Measurements from ENCODE around the gene ERBB2.

ERBB2 gene

DNA sequence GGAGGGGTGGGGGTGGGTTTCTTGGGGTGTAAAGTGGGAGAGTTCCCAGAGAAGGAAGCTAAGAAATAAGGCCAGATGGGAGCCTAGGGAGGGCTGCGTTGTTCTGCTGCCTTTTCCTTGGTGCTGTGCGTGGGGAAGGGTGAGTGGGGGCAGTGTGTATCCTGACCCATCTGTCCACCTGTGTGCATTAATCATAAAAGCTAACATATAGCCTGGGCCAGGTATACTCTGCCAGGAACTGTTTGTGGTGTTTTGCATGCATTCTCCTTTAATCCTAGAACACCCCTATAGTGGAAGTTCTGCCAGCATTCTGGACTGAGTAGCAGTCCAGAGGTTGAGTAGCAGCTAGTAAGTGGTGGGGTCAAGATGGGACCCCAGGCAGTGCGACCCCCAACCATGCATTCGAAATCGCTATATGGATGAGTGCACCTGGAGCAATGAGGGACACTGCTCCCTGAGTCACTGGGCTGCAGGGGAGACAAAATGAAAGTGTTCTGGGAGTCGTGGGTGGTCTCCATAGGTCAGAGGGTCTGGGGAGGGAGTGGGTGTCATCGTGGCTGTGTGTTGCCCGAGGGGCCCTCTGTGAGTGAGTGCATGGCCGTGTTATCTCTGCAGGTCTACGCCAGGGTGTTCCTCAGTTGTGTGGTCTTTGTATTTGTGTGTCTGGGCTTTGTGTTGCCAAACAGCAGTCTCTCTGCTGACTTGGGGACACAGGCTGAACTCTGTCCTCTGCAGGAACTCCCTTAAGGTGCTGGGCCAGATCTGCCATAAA, 1.3 kb downstream of the ERBB2 start:
- TF ChIP-seq, protein P1, sequence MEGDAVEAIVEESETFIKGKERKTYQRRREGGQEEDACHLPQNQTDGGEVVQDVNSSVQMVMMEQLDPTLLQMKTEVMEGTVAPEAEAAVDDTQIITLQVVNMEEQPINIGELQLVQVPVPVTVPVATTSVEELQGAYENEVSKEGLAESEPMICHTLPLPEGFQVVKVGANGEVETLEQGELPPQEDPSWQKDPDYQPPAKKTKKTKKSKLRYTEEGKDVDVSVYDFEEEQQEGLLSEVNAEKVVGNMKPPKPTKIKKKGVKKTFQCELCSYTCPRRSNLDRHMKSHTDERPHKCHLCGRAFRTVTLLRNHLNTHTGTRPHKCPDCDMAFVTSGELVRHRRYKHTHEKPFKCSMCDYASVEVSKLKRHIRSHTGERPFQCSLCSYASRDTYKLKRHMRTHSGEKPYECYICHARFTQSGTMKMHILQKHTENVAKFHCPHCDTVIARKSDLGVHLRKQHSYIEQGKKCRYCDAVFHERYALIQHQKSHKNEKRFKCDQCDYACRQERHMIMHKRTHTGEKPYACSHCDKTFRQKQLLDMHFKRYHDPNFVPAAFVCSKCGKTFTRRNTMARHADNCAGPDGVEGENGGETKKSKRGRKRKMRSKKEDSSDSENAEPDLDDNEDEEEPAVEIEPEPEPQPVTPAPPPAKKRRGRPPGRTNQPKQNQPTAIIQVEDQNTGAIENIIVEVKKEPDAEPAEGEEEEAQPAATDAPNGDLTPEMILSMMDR (IDR thresholded peaks at IDR 0.05; ENCODE audit: low read depth, low read length): no peak
- no peak for DNase-seq (ENCODE audit: low read depth in 2 of 2)
- H3K4me3 ChIP-seq (replicated peaks in 1 of 2; ENCODE audit: low read depth in 2 of 2, low read length in 2 of 2): peak overlapping the region; percentile 71 to 85

DNA sequence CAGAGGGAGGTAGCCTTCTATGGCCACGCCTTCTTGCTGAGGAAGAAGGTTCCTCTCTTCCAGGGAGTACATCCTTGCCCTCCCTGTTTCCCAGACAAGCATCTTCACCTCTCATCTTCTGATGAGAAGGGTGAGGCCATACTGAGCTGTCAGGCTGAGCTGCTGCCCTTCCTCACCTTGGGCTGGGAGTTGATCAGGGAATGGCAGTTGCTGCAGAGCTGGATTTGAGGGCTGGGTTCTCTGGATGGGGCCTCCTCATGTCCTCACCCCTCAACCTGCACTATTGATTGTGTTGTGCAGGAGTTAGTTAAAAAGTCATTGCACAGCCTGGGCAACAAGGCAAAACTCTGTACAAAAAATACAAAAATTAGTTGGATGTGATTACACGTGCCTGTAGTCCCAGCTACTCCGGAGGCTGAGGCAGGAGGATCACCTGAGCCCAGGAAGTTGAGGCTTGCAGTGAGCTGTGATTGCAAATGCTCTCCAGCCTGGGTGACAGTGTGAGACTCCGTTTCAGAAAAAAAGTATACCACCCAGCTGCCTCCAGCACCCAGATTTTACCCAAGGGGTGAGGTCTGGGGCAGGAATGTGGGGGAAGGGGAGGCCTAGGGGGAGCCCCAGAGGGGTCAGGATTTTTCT, 2.0 kb downstream of the ERBB2 start:
- TF ChIP-seq, protein P1 (IDR thresholded peaks at IDR 0.05; ENCODE audit: low read depth, low read length): no peak
- DNase-seq (ENCODE audit: low read depth in 2 of 2): no peak

DNA sequence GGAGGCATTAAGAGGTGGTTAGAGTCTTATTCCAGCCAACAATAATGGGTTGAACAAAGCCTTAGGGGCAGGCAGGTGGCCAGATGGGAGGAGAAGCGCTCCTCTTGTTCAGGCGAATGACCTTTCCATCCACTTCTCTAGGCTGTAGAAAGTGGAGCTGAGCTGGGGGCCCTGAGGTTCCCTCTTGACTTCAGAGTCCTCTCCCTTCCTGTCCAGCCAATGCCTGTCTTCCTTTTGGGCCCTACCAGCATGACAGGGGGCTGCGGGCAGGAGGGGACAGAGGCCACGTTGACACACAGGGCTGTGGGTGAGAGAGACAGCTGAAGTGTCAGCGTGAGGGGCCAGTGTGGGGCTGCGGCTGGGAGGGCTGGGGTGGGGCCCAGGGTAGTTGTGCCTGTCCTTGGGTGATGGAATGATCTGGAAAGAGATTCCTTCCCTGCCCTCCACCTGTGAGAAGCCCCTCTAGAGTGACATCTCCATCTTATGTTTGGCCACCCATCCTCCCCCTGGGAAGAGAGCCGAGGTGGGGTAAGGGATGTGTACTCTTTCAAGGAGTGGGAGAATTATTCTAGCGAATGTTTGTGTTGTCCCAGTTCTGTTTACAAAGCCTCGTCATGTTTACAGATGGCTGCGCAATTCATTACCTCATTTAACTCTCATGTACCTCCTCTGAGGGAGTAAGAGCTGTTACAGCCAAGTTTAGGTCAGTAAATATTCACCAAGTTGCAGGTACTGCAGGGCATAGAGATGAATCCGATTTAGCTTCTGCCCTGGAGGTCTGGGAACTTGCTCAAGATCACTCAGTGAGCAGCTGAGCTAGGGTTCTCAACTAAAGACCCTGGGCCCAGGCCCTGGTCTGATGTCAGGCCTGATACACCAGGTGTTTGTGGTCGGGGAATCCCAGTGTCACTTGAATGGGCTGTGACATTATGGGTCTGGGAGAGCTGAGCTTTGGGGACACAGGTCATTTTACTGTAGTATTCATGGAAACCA, 3.3 kb downstream of the ERBB2 start:
- no peak overlapping the region for H3K4me3 ChIP-seq (replicated peaks in 1 of 2; ENCODE audit: low read depth in 2 of 2, low read length in 2 of 2)
- DNase-seq (ENCODE audit: low read depth in 2 of 2): no peak
- TF ChIP-seq, protein P1 (IDR thresholded peaks at IDR 0.05; ENCODE audit: low read depth, low read length): no peak

More for the DNA sequence above, 2.0 kb downstream of the ERBB2 start:
- H3K4me3 ChIP-seq (replicated peaks in 1 of 2; ENCODE audit: low read depth in 2 of 2, low read length in 2 of 2): no peak overlapping the region

DNA sequence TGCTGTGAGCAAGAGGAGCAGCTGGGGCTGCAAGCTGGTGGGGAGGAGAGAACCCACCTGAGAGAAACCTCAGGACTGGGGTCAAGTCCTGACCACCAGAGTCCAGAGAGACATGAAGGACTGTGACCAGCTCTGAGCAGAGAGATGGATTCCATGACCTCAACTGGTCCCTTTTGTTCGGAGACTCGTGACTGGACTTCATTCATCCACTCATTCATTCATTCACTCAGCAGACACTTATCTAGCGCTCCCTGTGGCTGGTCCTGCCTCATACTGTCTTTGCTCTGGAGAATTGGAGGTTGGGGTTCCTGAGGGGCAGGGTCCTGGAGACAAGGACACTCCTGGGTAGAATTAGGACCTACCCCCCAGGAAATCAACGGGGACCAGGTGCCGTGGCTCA, 4.0 kb downstream of the ERBB2 start:
- no peak for DNase-seq (ENCODE audit: low read depth in 2 of 2)
- no peak overlapping the region for H3K4me3 ChIP-seq (replicated peaks in 1 of 2; ENCODE audit: low read depth in 2 of 2, low read length in 2 of 2)
- TF ChIP-seq, protein P1 (IDR thresholded peaks at IDR 0.05; ENCODE audit: low read depth, low read length): no peak

DNA sequence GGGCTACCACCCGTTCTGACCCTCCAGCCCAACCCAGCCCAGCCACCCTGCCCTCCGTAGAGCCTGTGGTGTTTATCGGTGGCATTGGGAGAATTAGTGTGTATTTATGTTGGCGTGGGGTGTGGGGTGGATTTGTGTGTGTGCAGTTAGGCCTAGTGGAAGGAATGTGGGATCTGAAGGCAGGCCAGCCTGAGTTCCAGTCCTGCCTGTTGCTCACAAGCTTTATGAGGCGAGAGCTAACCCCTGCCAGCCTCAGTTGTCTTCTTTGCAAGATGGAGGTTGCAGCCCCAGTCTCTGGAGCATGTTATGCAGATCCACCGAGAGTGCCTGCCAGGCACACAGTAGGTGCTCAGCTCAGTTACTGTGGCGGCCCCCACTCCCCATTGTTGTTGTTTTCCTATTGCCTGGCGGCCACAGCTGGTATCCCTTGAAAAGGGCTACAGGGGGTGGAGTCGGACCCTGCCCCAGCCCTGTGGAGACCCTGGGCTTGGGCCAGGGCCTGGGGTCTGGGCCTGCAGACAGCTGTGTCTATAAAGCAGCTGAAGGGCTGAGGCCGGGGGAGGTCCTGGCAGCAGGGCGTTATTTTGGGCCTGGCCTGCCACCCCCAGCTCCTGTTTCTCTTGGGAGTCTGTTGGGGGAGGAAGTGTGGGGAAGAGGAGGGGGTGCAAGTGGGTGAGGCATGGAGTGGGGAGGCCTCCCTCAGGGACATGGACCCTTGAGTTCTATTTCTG, 5.1 kb downstream of the ERBB2 start:
- peak; percentile 23 to 31 for DNase-seq (ENCODE audit: low read depth in 2 of 2)
- no peak overlapping the region for H3K4me3 ChIP-seq (replicated peaks in 1 of 2; ENCODE audit: low read depth in 2 of 2, low read length in 2 of 2)
- TF ChIP-seq, protein P1 (IDR thresholded peaks at IDR 0.05; ENCODE audit: low read depth, low read length): no peak

DNA sequence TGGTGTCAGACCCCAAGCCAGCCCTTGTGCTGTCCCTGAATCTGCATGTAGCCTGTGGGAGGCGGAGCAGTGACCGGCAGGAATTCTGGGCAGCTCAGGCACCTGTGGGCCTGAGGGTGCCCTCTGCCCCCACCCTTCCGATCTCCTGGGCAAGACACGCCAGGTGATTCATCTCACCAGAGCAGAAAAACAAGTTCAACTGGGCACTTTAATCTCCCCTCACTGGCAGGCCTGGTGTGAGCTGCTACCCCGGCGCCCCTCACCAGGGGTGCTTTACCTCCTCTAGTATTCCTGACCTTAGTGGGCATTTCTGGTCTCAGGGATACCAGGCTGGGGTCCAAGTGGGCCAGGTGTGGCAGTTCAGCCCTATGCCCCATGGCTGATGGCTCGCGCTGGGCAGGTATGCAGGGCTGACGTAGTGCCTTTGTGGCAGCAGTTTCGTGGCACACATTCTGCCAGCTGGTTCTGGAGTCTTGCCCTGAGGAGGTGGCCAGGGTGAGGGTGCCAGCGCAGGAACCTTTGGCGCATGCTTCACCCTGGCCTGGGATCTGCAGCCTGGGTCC, 6.0 kb downstream of the ERBB2 start:
- DNase-seq (ENCODE audit: low read depth in 2 of 2): no peak
- no peak overlapping the region for H3K4me3 ChIP-seq (replicated peaks in 1 of 2; ENCODE audit: low read depth in 2 of 2, low read length in 2 of 2)
- TF ChIP-seq, protein P1 (IDR thresholded peaks at IDR 0.05; ENCODE audit: low read depth, low read length): no peak
